Measurements from ENCODE around the gene SLC25A42.
"Not testable (repeated sequence)": the region's sequence is repeated elsewhere in the genome, so short reads cannot be mapped to it uniquely, and the experiment has no call there.

The SLC25A42 gene

DNA sequence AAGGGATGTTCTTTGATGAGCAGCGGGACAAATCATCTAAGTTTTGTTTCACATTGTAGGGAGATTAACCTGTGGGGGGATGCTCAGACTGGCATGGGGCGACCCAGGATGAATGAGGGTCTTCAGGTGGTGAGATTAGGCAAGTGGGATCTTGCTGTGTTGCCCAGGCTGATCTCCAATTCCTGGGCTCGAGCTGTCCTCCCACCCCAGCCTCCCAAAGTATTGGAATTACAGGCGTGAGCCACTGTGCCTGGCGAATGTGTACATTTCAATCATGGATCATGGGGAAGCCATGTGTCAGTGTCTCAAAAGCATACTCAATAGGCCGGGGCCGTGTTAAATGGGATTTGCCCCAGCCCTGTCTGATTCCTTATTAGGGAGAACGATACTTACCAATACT, 8.1 kb downstream of the SLC25A42 start:
- no peak for DNase-seq

DNA sequence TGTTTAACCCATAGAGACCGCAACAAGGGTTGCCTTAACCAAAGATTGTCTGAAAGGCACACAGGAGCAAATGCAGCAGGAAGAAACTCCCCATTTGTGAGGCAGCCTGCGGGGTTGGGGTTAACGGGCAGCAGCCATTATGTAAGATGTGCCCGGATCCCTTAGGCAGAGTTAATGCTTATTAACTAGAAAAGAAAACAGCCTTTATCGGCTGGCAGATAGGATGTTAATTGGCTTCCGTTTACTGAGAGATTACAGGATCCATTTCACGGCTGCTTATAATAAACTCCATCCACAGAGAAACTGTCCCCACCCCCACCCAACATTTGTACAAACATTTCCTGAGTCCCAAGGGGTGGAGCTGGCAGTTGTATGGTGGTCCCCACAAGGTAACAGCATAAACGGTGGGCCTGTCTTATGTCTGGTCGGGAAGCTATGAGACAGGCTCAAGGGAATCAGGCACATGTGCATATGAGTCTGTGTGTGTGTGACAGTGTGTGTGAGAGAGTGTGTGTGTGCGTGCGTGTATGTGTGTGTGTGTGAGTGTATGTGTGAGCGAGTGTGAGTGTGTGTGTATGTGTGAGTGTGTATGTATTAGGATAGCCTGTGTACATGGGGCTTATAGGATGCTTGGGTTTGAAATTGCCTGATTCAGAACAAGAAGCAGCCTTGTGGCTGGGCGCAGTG, 10.5 kb downstream of the SLC25A42 start:
- DNase-seq, result no peak

DNA sequence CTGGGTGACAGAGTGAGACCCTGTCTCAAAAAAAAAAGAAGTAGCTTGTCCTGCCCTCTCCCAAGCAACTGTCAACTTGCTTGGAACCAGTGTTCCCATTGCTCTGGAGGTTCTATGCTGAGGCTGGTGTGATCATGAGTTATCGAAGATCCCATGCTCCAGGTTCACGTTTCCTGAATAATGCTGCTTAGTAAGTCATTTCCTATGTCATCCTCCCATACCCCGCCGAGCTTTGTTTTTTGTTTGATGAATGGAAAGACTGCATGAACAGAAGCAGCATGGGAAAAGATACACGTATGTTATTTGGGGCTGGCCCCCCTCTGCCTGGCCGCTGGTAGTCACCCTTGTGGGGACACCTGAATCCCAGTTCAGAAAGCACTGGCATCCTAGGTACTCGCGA, 11.3 kb downstream of the SLC25A42 start:
- DNase-seq, result no peak

DNA sequence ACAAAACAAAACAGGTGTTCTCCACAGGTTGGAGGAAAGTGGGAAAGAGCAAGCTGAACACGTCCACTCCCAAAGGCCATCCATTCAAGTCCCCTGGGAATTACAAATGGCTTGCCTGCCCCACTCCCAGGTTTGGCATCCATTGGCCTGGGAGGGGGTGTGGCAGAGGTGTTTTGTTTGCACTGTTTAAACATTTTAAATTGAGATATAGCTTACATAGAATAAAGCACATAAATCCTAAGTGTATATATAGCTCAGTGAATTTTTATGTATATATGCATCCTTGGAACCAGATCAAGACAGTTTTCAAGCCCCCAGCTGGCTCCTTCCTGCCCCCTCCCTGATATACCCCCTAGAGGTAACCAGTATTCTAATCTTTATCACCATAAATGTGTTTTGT, 12.7 kb downstream of the SLC25A42 start:
- no peak for DNase-seq

DNA sequence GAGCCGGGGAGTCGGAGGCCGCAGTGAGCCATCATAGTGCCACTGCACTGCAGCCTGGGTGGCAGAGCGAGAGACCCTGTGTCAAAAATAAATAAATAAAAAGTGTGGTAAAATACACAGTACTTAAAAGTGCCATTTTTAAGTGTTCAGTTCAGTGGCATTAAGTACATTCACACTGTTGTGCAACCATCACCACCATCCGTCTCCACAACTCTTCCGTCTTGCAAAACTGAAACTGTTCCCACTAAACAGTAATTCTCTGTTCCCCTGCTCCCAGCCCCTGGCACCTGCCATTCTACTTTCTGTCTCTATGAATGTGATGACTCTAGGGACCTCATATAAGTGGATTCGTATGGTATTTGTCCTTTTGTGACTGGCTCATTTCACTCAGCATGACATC, 13.3 kb downstream of the SLC25A42 start:
- DNase-seq, result peak; percentile 28 to 47

DNA sequence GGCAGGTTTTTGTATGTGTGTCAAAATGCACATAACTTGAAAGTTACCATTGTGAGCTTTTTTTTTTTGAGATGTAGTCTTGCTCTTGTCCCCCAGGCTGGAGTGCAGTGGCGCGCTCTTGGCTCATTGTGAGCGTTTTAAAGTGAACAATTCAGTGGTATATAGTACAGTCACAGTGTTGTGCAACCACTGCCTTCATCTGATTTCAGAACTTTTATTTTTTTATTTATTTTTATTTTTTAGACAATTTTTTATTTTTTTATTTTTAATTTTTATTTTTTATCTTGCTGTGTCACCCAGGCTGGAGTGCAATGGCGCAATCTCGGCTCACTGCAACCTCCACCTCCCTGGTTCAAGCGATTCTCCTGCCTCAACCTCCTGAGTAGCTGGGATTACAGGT, 15.0 kb downstream of the SLC25A42 start:
- DNase-seq, result no peak

DNA sequence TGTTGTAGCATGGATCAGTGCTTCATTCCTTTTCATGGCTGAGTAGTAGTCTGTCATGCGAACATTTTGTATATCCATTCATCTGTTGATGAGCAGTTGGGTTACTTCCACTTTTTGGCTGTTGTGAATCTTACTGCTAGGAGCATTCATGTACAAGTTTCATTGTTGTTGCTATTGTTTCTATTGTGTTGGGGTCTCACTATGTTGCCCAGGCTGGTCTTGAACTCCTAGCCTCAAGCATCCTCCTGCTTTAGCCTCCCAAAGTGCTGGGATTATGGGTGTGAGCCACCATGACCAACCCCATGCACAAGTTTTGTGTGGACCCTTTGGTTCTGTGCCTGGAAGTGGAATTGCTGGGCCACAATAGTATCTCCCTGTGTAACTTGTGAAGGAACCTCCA, 15.8 kb downstream of the SLC25A42 start:
- DNase-seq, result no peak

DNA sequence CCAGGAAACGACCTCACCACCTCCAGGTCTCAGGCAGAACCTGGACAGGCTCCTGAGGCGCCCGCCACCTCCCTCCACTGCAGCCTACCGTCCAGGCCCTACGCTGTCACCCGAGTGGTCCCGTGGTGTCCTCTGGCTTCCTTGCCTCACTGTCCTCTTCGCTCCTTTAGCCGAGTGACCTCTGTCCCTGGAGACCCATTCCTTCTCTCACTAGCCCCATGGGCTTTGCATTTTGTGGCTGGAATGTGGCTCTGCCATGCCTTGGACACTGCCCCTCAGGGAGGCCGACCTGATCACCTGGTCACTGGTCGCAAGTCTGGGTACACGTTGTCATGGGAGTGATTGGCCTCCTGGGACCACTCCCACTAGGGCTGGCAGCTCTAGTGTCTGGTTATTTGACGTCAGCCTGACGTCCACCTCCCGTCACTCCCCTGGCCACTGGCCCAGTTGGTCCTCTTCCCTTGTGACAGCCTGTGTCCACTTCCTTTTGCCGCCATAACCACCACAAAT, 17.9 kb downstream of the SLC25A42 start:
- DNase-seq, result peak in 1 of 2 donors; percentile 36

DNA sequence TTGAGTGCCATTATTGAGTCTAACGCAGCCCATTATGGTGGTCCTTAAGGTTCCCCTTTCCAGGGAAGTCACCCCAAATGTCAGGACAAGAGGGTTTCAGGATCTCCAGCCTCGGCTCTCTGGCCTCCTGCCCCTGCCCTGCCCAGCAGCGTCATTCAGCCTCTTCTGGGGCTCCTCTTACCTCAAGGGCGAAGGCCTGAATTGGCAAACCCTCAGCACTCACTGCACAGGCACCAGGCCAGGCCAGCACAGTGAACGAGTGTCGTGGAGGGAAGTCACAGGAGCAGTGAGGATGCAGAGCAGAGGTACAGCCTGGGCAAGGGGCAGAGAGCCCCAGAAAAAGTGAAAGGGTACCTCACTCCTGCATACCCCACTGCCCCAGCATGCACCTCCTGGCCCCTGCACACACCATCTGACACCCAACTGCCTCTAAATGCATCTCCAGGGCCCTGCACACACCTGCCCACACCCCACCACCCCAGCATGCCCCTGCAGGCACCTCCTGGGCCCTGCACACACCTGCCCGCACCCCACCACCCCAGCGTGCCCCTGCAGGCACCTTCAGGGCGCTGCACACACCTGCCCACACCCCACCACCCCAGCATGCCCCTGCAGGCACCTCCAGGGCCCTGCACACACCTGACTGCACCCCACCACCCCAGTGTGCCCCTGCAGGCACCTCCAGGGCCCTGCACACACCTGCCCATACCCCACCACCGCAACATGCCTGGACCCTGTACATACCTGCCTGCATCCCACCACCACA, 19.8 kb downstream of the SLC25A42 start:
- DNase-seq, result no peak

DNA sequence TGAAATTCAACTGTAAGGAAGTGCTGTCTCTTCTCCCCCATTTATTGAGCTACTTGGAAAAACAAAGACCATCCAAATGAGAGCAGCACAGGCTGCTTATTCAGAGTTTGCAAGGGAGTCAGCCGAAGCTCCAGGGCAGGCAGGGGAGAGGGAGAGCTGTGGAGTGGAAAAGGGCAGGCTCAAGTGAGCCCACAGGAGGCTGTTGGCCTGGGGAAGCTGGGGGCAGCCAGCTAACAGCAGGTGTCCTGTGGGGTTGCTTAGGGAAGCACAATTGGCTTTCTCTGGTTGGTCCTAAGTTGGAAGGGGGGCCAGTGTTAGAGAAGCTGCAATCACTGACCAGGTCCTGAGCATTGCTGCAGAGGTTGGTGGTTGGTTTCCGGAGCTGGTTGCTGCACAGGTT, 23.9 kb downstream of the SLC25A42 start:
- no peak for DNase-seq

DNA sequence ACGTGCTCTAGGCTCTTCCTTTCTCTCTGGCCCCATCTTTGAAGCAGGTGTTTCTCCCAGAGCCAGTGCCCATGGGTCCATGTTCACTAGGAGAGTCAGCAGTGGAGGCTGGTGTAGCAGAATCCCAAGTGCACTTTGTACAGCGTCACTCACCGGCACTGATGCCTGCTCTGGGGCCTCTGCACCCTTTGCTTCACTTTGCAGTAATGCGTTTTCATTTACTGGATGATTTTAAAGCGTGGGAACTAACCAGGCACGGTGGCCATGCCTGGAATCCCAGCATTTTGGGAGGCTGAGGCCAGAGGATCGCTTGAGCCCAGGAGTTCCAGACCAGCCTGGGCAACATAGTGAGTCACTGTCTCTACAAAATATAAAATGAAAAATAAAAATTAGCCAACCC, 30.7 kb downstream of the SLC25A42 start:
- DNase-seq, result no peak

DNA sequence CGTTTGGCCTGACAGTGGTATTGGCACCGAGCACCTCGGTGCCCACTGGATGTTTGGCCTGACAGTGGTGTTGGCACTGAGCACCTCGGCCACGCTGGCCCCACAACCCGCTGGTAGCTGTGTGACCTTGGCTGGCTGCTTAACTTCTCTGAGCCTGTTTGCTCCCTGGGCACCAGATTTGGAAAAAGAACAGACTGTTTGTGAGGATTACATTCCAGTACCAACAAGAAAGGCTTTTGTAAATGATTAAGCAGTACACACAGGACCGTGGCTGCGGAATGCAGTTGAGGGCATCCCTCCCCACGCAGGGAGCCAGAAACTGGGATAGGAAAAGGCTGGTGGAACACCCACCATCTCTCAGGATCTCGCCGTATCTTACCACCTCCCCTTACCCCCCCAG, 31.9 kb downstream of the SLC25A42 start:
- no peak for DNase-seq

DNA sequence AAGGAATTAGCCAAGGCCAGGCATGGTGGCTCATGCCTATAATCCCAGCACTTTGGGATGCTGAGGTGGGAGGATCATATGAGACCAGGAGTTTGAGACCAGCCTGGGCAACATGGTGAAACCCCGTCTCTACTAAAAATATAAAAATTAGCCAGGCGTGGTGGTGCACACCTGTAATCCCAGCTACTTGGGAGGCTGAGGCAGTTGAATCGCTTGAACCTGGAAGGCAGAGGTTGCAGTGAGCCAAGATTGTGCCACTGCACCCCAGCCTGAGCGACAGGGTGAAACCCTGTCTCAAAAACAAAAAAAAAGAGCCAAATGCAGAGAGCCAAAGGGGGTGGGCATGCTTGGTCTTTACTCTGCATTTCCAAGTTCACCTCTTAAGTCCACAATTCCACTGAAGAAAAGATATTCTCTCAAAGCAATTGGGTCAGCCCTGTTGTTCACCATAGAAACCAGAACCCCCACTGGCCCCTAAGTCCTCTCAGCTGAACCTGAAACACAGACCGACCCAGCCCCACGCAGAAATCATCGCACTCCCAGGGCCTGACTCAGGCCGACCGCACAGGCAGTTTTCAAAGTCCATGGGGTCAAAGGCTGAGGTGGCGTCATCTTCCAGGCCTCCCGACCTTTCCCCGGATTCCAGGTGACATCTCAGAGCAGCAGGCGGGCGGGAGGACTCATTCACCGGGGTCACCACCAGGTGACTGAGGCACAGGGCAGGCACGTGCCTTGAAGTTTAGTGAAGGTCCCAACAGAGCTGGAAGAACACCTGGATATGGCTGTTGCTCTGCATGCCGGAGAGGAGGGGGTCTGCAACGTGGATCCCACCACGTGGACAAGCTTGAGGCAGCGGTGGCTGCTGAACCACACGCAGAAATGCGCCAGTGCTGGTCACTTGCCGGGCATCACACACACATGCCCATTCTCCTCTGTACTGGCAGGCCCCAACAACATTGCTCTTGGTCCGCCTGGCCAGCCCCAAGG, 33.1 kb downstream of the SLC25A42 start:
- DNase-seq, result no peak

DNA sequence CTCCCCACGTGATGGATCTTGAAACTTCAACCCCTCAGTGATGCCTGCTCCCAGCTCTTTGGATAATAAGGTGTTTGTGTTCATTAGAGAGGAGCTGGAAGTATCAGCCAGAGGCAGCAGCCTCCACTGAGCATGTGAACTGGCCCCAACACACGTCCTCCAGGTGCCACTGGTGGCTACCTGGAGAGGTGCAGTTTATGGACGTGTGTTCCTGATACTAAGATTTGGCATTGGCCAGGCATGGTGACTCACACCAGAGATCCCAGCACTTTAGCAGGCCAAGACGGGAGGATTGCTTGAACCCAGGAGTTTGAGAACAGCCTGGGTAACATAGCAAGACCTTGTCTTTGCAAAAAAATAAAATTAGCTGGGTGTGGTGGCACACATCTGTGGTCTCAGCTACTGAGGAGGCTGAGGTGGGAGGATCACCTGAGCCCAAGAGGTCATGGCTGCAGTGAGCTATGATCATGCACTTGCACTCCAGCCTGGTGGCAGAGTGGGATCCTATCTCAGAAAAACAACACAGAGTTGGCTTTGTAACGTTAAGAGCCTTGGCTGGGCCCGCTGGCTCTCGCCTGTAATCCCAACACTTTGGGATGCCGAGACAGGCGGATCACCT, 34.4 kb downstream of the SLC25A42 start:
- no peak for DNase-seq

DNA sequence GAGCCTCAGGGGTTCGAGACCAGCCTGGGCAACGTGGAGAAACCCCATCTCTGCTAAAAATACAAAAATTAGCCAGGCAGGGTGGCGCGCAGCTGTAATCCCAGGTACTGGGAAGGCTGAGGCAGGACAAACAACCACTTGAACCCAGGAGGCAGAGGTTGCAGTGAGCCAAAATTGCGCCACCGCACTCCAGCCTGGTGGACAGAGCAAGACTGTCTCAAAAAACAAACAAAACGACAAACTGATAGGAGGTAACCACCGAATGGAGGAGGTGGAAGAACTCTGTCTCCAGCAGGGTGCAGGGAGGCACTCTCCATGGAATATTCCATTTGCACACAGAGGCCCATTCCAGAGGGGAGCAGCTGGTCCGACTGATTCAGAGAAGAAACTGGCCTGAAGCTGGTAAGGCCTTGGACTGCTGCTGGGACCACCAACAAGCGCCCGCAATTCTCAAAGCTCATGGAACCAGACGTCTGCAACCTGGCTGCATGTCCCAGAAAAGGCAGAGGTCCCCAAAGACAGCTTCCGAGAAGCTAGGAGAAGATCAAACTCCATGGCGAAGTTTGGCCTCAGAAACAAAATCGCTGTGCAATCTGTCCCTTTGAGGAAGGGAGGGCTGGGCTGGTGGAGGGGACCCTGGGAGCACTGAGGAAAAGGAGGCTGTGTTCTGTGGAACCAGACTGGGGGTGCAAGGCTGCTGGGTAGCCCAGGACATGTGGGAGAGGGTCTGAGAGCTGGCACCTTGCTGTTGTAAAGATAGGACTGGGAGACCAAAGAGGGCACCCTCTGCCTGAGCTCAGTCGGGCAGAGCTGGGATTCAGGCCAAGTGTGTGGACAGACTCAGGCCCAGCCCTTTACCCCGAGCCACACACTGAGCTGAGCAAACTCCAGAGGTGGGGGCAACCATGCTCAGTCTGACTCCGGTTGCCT, 35.2 kb downstream of the SLC25A42 start:
- DNase-seq, result no peak

DNA sequence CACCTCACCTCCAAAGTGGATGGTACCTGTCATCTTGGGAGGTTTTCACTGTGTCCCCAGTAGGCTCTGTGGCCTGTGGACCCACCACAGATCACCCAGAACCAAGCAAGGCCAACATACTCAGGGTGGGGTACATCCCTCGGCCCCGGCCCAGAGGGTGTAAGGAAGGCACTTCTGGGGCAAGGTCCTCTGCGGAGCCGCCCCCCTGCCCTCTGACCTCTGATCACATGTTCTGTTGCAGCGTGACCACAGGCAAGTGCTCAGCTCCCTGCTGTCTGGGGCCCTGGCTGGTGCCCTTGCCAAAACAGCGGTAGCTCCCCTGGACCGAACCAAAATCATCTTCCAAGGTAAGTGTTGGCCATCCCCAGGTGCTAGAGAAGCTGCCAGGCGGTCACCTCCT, 37.7 kb downstream of the SLC25A42 start:
- no peak for DNase-seq

DNA sequence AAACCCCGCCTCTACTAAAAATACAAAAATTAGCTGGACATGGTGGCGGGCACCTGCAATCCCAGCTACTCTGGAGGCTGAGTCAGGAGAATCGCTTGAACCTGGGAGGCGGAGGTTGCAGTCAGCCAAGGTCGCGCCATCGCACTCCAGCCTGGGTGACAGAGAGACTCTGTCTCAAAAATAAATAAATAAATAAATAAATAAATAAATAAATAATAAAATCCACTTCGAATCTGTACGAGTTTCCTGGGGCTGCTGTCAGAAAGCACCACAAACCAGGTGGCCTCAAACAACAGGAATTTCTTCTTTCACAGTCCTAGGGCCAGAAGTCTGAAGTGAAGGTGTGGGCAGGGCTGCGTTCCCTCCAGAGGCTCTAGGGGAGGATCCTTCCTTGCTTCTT, 38.8 kb downstream of the SLC25A42 start:
- DNase-seq, result not testable (repeated sequence)

DNA sequence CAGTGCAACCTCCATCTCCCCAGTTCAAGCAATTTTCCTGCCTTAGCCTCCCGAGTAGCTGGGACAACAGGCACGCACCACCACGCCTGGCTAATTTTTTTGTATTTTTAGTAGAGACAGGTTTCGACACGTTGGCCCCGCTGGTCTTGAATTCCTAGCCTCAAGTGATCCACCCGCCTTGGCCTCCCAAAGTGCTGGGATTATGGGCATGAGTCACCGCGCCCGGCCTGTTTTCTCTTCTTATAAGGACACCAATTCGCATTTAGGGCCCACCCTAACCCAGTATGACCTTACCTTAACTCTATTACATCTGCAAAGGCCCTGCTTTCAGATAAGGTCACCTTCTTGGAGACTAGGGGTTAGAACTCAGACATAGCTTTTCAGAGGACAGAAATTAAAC, 39.4 kb downstream of the SLC25A42 start:
- DNase-seq, result no peak

DNA sequence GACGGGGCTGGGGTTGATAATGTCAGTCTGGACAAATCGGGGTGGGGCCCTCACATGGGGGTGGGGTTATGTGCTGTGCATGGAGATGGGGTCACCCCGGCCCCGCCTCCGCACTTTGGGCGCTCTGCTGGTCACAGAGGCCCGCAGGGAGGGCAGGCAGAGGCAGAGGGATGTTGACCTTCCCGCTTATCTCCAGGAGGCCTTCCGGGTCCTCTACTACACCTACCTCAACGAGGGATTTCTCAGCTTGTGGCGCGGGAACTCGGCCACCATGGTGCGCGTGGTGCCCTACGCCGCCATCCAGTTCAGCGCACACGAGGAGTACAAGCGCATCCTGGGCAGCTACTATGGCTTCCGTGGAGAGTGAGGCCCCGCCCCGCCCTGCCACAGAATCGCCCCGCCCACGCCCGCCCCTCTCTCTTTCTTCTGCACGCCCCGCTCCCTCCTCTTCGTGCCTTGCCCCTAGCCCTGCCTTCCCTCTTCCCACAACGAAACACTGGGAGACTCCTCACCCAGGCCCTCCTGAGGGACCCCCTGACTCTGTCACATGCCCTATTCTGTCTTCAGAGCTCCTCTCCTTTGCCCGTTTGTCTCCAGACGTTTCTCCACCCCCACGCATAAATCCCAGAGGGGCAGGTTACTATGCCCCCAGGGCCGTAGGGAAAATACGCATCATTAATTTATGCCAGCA, 41.7 kb downstream of the SLC25A42 start:
- no peak for DNase-seq

DNA sequence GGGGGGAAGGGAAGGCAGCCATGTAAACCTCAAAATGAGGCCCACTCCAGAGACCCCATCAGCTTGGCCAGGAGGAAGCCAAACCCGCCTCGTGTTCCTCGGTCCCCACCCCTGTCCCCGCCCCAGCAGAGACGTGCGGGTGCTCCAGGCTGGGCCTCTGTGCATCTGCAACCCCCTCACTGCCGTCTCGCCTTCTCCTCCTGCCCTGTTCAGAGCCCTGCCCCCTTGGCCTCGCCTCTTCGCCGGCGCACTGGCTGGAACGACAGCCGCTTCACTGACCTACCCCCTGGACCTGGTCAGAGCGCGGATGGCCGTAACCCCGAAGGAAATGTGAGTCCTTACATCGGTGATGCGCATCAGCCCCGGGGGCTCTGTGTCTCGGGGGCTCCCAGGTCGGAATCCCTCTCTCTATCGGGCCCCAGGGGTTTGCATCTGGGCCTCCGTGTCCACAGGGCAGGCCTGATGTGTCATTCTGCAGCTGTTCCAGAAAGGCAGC, 42.3 kb downstream of the SLC25A42 start:
- no peak for DNase-seq

DNA sequence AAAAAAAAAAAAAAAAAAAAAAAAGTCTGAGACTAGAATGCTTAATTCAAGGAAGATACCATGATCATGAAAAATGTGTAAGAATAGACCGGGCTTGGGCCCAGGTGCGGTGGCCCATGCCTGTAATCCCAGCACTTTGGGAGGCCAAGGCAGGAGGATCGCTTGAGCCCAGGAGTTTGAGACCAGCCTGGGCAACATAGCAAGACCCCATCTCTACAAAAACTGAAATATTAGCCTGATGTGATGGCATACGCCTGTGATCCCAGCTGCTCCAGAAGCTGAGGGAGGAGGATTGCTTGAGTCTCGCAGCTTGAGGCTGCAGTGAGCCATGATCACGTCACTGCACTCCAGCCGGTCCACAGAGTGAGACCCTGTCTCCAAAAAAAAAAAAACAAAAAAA, 43.1 kb downstream of the SLC25A42 start:
- DNase-seq, result not testable (repeated sequence)
